Kasumi-1 (cell line): ENCODE data around the gene OR10P1.

Experiments used
- DNase-seq, 2 experiments: peaks; one replicate each; lab custom pipeline; 2025; lab: John Stamatoyannopoulos, UW

Gene OR10P1

GRCh38 chr12:55684761-55685370 lies 48.2 kb downstream of the OR10P1 start:
- DNase-seq: no peak

GRCh38 chr12:55685671-55686070 lies 49.0 kb downstream of the OR10P1 start:
- no peak for DNase-seq

- DNase-seq: no peak
Measured at GRCh38 chr12:55686366-55687010, 49.8 kb downstream of the OR10P1 start.
